ENCODE data around the gene TREML2.

DNA sequence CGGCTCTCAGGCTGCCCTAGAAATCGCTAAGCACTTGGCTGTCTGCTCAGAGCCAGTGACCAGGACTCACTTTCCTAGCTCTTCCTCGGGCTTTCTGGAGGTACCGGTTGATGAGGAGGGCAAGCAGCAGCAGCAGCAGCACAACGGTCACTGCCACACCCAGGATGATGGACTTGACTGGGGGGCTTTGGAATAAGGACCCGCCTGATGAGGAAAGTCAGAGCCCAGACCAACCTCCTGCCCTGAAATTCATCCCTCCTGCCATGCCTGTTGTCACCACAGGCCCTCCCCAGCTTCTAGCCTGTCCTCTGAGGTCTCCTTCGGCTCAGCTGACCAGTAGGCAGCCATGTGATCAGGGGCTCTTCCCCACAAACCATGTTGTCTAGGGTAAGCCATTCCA lies 16.2 kb downstream of the TREML2 start:
- TF ChIP-seq, protein P1, sequence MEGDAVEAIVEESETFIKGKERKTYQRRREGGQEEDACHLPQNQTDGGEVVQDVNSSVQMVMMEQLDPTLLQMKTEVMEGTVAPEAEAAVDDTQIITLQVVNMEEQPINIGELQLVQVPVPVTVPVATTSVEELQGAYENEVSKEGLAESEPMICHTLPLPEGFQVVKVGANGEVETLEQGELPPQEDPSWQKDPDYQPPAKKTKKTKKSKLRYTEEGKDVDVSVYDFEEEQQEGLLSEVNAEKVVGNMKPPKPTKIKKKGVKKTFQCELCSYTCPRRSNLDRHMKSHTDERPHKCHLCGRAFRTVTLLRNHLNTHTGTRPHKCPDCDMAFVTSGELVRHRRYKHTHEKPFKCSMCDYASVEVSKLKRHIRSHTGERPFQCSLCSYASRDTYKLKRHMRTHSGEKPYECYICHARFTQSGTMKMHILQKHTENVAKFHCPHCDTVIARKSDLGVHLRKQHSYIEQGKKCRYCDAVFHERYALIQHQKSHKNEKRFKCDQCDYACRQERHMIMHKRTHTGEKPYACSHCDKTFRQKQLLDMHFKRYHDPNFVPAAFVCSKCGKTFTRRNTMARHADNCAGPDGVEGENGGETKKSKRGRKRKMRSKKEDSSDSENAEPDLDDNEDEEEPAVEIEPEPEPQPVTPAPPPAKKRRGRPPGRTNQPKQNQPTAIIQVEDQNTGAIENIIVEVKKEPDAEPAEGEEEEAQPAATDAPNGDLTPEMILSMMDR (IDR thresholded peaks at IDR 0.05; ENCODE audit: insufficient read depth, low read length): no peak
- no peak for TF ChIP-seq POLR2AphosphoS5 (IDR thresholded peaks at IDR 0.05; ENCODE audit: low read depth)
